Bronchial epithelial cell (primary cell): ENCODE results near the gene REEP1. TPM values are rescaled to one million over a fixed set of nuclear protein-coding genes. Genes with fewer than 3 reads are reported as not detected.

Experiments
- DNase-seq: peaks from one replicate; pipeline ENCODE4 v3.0.0-alpha.2; 2010; ENCODE audit warnings: low read depth
- FAIRE-seq: peaks from 2 replicates; lab custom pipeline; 2011; peaks lifted over from hg19 to GRCh38; lab: Jason Lieb, UNC
- H3K27me3 ChIP-seq: 2 replicates; pipeline ENCODE4 v1.5.1; 2011; ENCODE audit warnings: low read length; ENCODE audit not compliant: control insufficient read depth, insufficient read depth
- H3K36me3 ChIP-seq: 2 replicates; pipeline ENCODE4 v1.5.1; 2011; ENCODE audit warnings: low read length; ENCODE audit not compliant: control insufficient read depth, insufficient read depth
- H3K4me3 ChIP-seq: 2 replicates; pipeline ENCODE4 v1.5.1; 2011; ENCODE audit warnings: mild to moderate bottlenecking, low read depth, low read length, control low read depth
- CTCF ChIP-seq: IDR thresholded peaks from 2 replicates; pipeline ENCODE4 v1.5.1; 2011; ENCODE audit warnings: mild to moderate bottlenecking, moderate library complexity, low read length, control low read depth, inconsistent platforms; ENCODE audit not compliant: insufficient read depth, severe bottlenecking
- total RNA-seq: library from RNA; depleted of rRNA; stranded (reverse); fragments of >200 nt; gene quantifications from 2 replicates; pipeline ENCODE4 v1.2.1, GENCODE V29; 2014

Gene REEP1
- total RNA-seq, 1 donor from 2014 or later, result under 0.01 TPM

- H3K4me3 ChIP-seq, result no peak overlapping the region
- H3K27me3 ChIP-seq, result no peaks in the 10 kb centered on the region
- FAIRE-seq, result no peak
- DNase-seq, result no peak
- H3K36me3 ChIP-seq, result no peaks in the 10 kb centered on the region
- TF ChIP-seq CTCF, result no peak
Measured at GRCh38 chr2:86226070-86226469, 111.4 kb downstream of the REEP1 start.

GRCh38 chr2:86225581-86225980, 111.8 kb downstream of the REEP1 start:
- no peak overlapping the region for H3K4me3 ChIP-seq

GRCh38 chr2:86224645-86225355, 112.6 kb downstream of the REEP1 start:
- H3K27me3 ChIP-seq, result no peaks in the 10 kb centered on the region
- FAIRE-seq, result no peak
- no peak for TF ChIP-seq CTCF

More at GRCh38 chr2:86225581-86225980, 111.8 kb downstream of the REEP1 start:
- DNase-seq (no peak), FAIRE-seq (no peak)
- Histone ChIP-seq H3K36me3 (no peaks in the 10 kb centered on the region), H3K27me3 (no peaks in the 10 kb centered on the region)
- TF ChIP-seq CTCF, result no peak

GRCh38 chr2:86223927-86224560, 113.4 kb downstream of the REEP1 start:
- Histone ChIP-seq H3K4me3 (no peak overlapping the region), H3K27me3 (no peaks in the 10 kb centered on the region), H3K36me3 (no peaks in the 10 kb centered on the region)
- DNase-seq, result no peak
- no peak for FAIRE-seq
- no peak for TF ChIP-seq CTCF

More at GRCh38 chr2:86224645-86225355, 112.6 kb downstream of the REEP1 start:
- no peak for DNase-seq
- no peak overlapping the region for H3K4me3 ChIP-seq
- no peaks in the 10 kb centered on the region for H3K36me3 ChIP-seq

- no peaks in the 10 kb centered on the region for H3K27me3 ChIP-seq
- H3K36me3 ChIP-seq, result no peaks in the 10 kb centered on the region
- no peak for TF ChIP-seq CTCF
- DNase-seq (peak; percentile 29), FAIRE-seq (no peak)
- H3K4me3 ChIP-seq, result no peak overlapping the region
Measured at GRCh38 chr2:86223140-86223926, 114.1 kb downstream of the REEP1 start.
